Fibroblast of skin of left quadriceps (primary cell): ENCODE data around the gene NAA15.
"Not testable (repeated sequence)": the region's sequence is repeated elsewhere in the genome, so short reads cannot be mapped to it uniquely, and the experiment has no call there.

Experiments
- DNase-seq, 2 experiments: peaks; one replicate each; pipeline ENCODE4 v3.0.0-alpha.2; 2013; ENCODE audit warnings: low read depth in 2 of 2

Gene NAA15

GRCh38 chr4:139301113-139301820 lies at the start of gene NAA15:
NAA15 (plus strand) TSS chr4:139301505; CDS start chr4:139301778, 273 bp downstream.
- DNase-seq = peak; percentile 92 to 94

GRCh38 chr4:139253046-139253445 lies 48.3 kb upstream of the NAA15 start:
- DNase-seq = no peak

GRCh38 chr4:139253713-139254112 lies 47.6 kb upstream of the NAA15 start:
- peak; percentile 59 to 60 for DNase-seq

GRCh38 chr4:139255581-139255980 lies 45.7 kb upstream of the NAA15 start:
- DNase-seq = not testable (repeated sequence)

GRCh38 chr4:139256349-139256748 lies 45.0 kb upstream of the NAA15 start:
- DNase-seq = no peak

GRCh38 chr4:139265654-139266053 lies 35.7 kb upstream of the NAA15 start:
- no peak for DNase-seq

GRCh38 chr4:139266208-139266582 lies 35.1 kb upstream of the NAA15 start:
- DNase-seq = no peak

GRCh38 chr4:139266583-139267257 lies 34.6 kb upstream of the NAA15 start:
- DNase-seq = peak; percentile 37 to 39

- no peak for DNase-seq
Observed at GRCh38 chr4:139267301-139267700, 34.0 kb upstream of the NAA15 start.

GRCh38 chr4:139273835-139274234 lies 27.5 kb upstream of the NAA15 start:
- DNase-seq = no peak

- DNase-seq = no peak
Observed at GRCh38 chr4:139274790-139275189, 26.5 kb upstream of the NAA15 start.

- DNase-seq = no peak
Observed at GRCh38 chr4:139275281-139275735, 26.0 kb upstream of the NAA15 start.

GRCh38 chr4:139278485-139278884 lies 22.8 kb upstream of the NAA15 start:
- no peak for DNase-seq

- DNase-seq = no peak
Observed at GRCh38 chr4:139278912-139279759, 22.2 kb upstream of the NAA15 start.

GRCh38 chr4:139279760-139280620 lies 21.3 kb upstream of the NAA15 start, which contains the start of gene MGARP:
MGARP (minus strand) TSS chr4:139280225; CDS start chr4:139280158, 67 bp downstream.
- no peak for DNase-seq

GRCh38 chr4:139282065-139282720 lies 19.1 kb upstream of the NAA15 start:
- no peak for DNase-seq

GRCh38 chr4:139282721-139283075 lies 18.6 kb upstream of the NAA15 start:
- no peak for DNase-seq

- no peak for DNase-seq
Observed at GRCh38 chr4:139286186-139286698, 15.1 kb upstream of the NAA15 start.

- DNase-seq = peak; percentile 79 to 81
Observed at GRCh38 chr4:139295206-139295941, 5.9 kb upstream of the NAA15 start.

- no peak for DNase-seq
Observed at GRCh38 chr4:139295942-139296299, 5.4 kb upstream of the NAA15 start.
